ENCODE results near the gene CCDC47.
"Not testable (repeated sequence)": the region's sequence is repeated elsewhere in the genome, so short reads cannot be mapped to it uniquely, and the experiment has no call there.

The CCDC47 gene

GRCh38 chr17:63735691-63736090 lies 37.7 kb downstream of the CCDC47 start:
- DNase-seq (ENCODE audit: low read depth in 2 of 2): no peak

- no peak for DNase-seq (ENCODE audit: low read depth in 2 of 2)
These were observed 51.0 kb downstream of the CCDC47 start for GRCh38 chr17:63722403-63722802.

GRCh38 chr17:63720194-63720593 lies 53.2 kb downstream of the CCDC47 start:
- DNase-seq (ENCODE audit: low read depth in 2 of 2): not testable (repeated sequence)

GRCh38 chr17:63718988-63719387 lies 54.4 kb downstream of the CCDC47 start:
- no peak for DNase-seq (ENCODE audit: low read depth in 2 of 2)

- DNase-seq (ENCODE audit: low read depth in 2 of 2): no peak
These were observed 57.0 kb downstream of the CCDC47 start for GRCh38 chr17:63716426-63716825.

- DNase-seq (ENCODE audit: low read depth in 2 of 2): no peak
These were observed 58.7 kb downstream of the CCDC47 start for GRCh38 chr17:63714550-63715277.

- no peak for DNase-seq (ENCODE audit: low read depth in 2 of 2)
These were observed 64.3 kb downstream of the CCDC47 start for GRCh38 chr17:63709110-63709509.

- DNase-seq (ENCODE audit: low read depth in 2 of 2): no peak
These were observed 66.2 kb downstream of the CCDC47 start for GRCh38 chr17:63707151-63707550.

- no peak for DNase-seq (ENCODE audit: low read depth in 2 of 2)
These were observed 66.9 kb downstream of the CCDC47 start for GRCh38 chr17:63706336-63707082.

GRCh38 chr17:63705657-63706056 lies 67.7 kb downstream of the CCDC47 start:
- no peak for DNase-seq (ENCODE audit: low read depth in 2 of 2)

GRCh38 chr17:63704836-63705235 lies 68.6 kb downstream of the CCDC47 start:
- no peak for DNase-seq (ENCODE audit: low read depth in 2 of 2)

GRCh38 chr17:63704259-63704576 lies 69.2 kb downstream of the CCDC47 start:
- DNase-seq (ENCODE audit: low read depth in 2 of 2): no peak

- DNase-seq (ENCODE audit: low read depth in 2 of 2): no peak
These were observed 69.7 kb downstream of the CCDC47 start for GRCh38 chr17:63703556-63704258.

GRCh38 chr17:63703029-63703428 lies 70.4 kb downstream of the CCDC47 start:
- no peak for DNase-seq (ENCODE audit: low read depth in 2 of 2)

GRCh38 chr17:63702721-63703015 lies 70.7 kb downstream of the CCDC47 start:
- no peak for DNase-seq (ENCODE audit: low read depth in 2 of 2)

- peak in 1 of 2 donors; percentile 61 for DNase-seq (ENCODE audit: low read depth in 2 of 2)
These were observed 71.3 kb downstream of the CCDC47 start for GRCh38 chr17:63701868-63702720.

- DNase-seq (ENCODE audit: low read depth in 2 of 2): no peak
These were observed 72.0 kb downstream of the CCDC47 start for GRCh38 chr17:63701456-63701820.

GRCh38 chr17:63700528-63701455 lies 72.6 kb downstream of the CCDC47 start:
- DNase-seq (ENCODE audit: low read depth in 2 of 2): no peak

GRCh38 chr17:63699638-63700527 lies 73.5 kb downstream of the CCDC47 start, which contains the start of gene LIMD2:
TSS of gene LIMD2 (minus strand) at chr17:63700125. CDS start at chr17:63699298, 827 bp downstream.
- DNase-seq (ENCODE audit: low read depth in 2 of 2): peak; percentile 78 to 80
